Heart right ventricle (tissue), 16 donors: ENCODE results near the gene HEATR3. TPM values are rescaled to one million over a fixed set of nuclear protein-coding genes. Genes with fewer than 3 reads are reported as not detected.

Experiments used
- ATAC-seq, 8 donors: fragments of 200-7000 bp; cut with Tn5 transposase; one replicate each; pipeline ENCODE4 v1.9.1; 2020; ENCODE audit warnings: mild to moderate bottlenecking in 8 of 8, moderate library complexity in 8 of 8, moderate number of reproducible peaks in 1 of 8
- DNase-seq, 2 donors: peaks; one replicate each; pipeline ENCODE4 v3.0.0-alpha.2; 2020
- H3K27ac ChIP-seq, 10 donors: fragments of 200-600 bp; sonication (generic) in 2 of 10; one replicate each; pipeline versions ENCODE4 v1.5.0 to v1.8.0; 2020 to 2022; ENCODE audit warnings: mild to moderate bottlenecking in 3 of 10
- H3K27me3 ChIP-seq, 7 donors: fragments of 200-600 bp; one replicate each; pipeline ENCODE4 v1.8.0; 2021 to 2022; ENCODE audit warnings: mild to moderate bottlenecking in 2 of 7
- H3K36me3 ChIP-seq, 9 donors: fragments of 200-600 bp; sonication (generic) in 1 of 9; one replicate each; pipeline versions ENCODE4 v1.5.0 to v1.8.0; 2020 to 2022; ENCODE audit warnings: mild to moderate bottlenecking in 2 of 9
- H3K4me1 ChIP-seq, 9 donors: fragments of 200-600 bp; sonication (generic) in 1 of 9; one replicate each; pipeline versions ENCODE4 v1.5.0 to v1.8.0; 2020 to 2022; ENCODE audit warnings: mild to moderate bottlenecking in 4 of 9
- H3K4me3 ChIP-seq, 10 donors: fragments of 200-600 bp; sonication (generic) in 2 of 10; one replicate each; pipeline versions ENCODE4 v1.5.0 to v1.8.0; 2020 to 2022; ENCODE audit warnings: mild to moderate bottlenecking in 7 of 10, moderate library complexity in 2 of 10
- H3K9me3 ChIP-seq, 11 donors: fragments of 200-600 bp in 10 of 11; sonication (generic) in 2 of 11; one replicate each; pipeline versions ENCODE4 v1.5.0 to v1.8.0; 2013 to 2022; ENCODE audit warnings: mild to moderate bottlenecking in 2 of 11, control low read depth in 1 of 11, moderate library complexity in 1 of 11
- WGBS, 2 donors: extraction: QIAGEN DNeasy Blood & Tissue Kit; methylation state at CpG; one replicate each; pipeline ENCODE4 v1.1.7; 2013; ENCODE audit warnings: inconsistent platforms in 1 of 2; 5-methylcytosine and 5-hydroxymethylcytosine counted together
- intact Hi-C, 10 donors: fragments of 100-400 bp; cut with DNase I; formaldehyde crosslinking; loops; one replicate each; pipeline versions ENCODE4 v1.11.1 to v1.14.2; 2022
- polyA plus RNA-seq, 2 donors: library from polyadenylated mRNA; stranded (reverse); fragments of 200-250 nt; gene quantifications; one replicate each; pipeline ENCODE4 v1.2.3, GENCODE V29; 2013
- total RNA-seq, 10 donors: library from RNA; stranded (reverse); fragmentation: NEBNext Ultra II Directional in 3 of 10; extraction: Animal tissue kit (Norgen Biotek cat#: 25700) in 3 of 10; gene quantifications; one replicate each; pipeline versions ENCODE4 v1.2.1 to v1.2.4, GENCODE V29; 2021 to 2023
- TF ChIP-seq, protein P1 (sequence below), 9 donors: fragments of 200-600 bp; sonication (generic) in 2 of 9; IDR thresholded peaks; one replicate each; pipeline versions ENCODE4 v1.5.0 to v1.8.0; 2021 to 2022; ENCODE audit warnings: antibody characterized with exemption in 9 of 9, mild to moderate bottlenecking in 5 of 9, moderate library complexity in 1 of 9
- donor health status: Arrhythmogenic right ventricular cardiomyopathy.
- donor health status: ischemic (EF 13 %, LVEDD 7.1; RV severe dilation, severe dysfunction).
- donor health status: healthy with polysubstance abuse.
- donor health status: DM: no; HTN: yes; CAD: no.
- donor health status: DM: no; HTN: no; CAD: no.
- donor health status: ischemic (EF 25% LVEDD 6.9; RV normal size, moderate dysfunction).
- donor health status: ischemic (EF 25% LVEDD 5.7; RV mildly dilated, moderate dysfunction).
- donor health status: healthy.
- donor health status: DM: yes; HTN: yes; CAD: no.
- donor health status: Ischemic cardiomyopathy.
- donor health status: ischemic (EF 35%, LVEDD 5.7; RV mildly dilated, moderate dysfunction).
- donor health status: nonischemic (EF 11% LVEDD 7.7; RV severe dilation, severe dysfunction).
- donor health status: DM: yes; HTN: yes; CAD: no.
- donor health status: PGD.
- donor health status: ischemic (EF 29% LVEDD 5.4; RV normal size, mild dysfunction).
- donor health status: nonischemic (EF 23%, LVEDD 6.1; RV moderate dilation, normal function).

Gene HEATR3
- total and polyA plus RNA-seq, 12 donors, result 3.8 to 15.8 (median 10.3) TPM

- no peaks in the 10 kb centered on the region for H3K36me3 ChIP-seq
- peak; percentile 89 to 90 for DNase-seq
- TF ChIP-seq, protein P1, sequence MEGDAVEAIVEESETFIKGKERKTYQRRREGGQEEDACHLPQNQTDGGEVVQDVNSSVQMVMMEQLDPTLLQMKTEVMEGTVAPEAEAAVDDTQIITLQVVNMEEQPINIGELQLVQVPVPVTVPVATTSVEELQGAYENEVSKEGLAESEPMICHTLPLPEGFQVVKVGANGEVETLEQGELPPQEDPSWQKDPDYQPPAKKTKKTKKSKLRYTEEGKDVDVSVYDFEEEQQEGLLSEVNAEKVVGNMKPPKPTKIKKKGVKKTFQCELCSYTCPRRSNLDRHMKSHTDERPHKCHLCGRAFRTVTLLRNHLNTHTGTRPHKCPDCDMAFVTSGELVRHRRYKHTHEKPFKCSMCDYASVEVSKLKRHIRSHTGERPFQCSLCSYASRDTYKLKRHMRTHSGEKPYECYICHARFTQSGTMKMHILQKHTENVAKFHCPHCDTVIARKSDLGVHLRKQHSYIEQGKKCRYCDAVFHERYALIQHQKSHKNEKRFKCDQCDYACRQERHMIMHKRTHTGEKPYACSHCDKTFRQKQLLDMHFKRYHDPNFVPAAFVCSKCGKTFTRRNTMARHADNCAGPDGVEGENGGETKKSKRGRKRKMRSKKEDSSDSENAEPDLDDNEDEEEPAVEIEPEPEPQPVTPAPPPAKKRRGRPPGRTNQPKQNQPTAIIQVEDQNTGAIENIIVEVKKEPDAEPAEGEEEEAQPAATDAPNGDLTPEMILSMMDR (IDR thresholded peaks at IDR 0.05), result no peak
- H3K27me3 ChIP-seq, result no peaks in the 10 kb centered on the region
- peaks cover 0 to 42% (median 29%) of the 10 kb centered on the region in 9 donors for H3K4me1 ChIP-seq
- H3K9me3 ChIP-seq, result no peaks in the 10 kb centered on the region
- peak within 1 kb of the TSS; percentile 92 to 98 (median 96) for H3K27ac ChIP-seq
- H3K4me3 ChIP-seq, result peak within 1 kb of the TSS; percentile 58 to 98 (median 82)
- intact Hi-C loops, result loop anchor here in 8 of 10 donors (2.0 to 10.0 kb wide), 7 partner anchors 50 to 126 kb away; partner anchors contain the start of genes HEATR3 (in 5 of the 8) and CNEP1R1 (in 1 of the 8)
- peak; percentile 93 to 97 (median 95) for ATAC-seq
- 0 to 1% methylated on average over 43 to 107 of the region's 114 CpGs for WGBS, 2 donors
These were observed 87.2 kb downstream of the HEATR3 start, which contains the start of gene TENT4B for GRCh38 chr16:50152807-50153595. TSS of gene TENT4B (plus strand) at chr16:50153306. CDS start at chr16:50153622, 316 bp downstream.

GRCh38 chr16:50153596-50154419 lies 88.0 kb downstream of the HEATR3 start:
- TF ChIP-seq, protein P1 (IDR thresholded peaks at IDR 0.05), result no peak
- Histone ChIP-seq H3K36me3 (no peaks in the 10 kb centered on the region), H3K4me3 (peak overlapping the region; percentile 58 to 98 (median 82)), H3K9me3 (no peaks in the 10 kb centered on the region), H3K27ac (peak overlapping the region; percentile 71 to 98 (median 88)), H3K27me3 (no peaks in the 10 kb centered on the region), H3K4me1 (peaks cover 3 to 50% (median 36%) of the 10 kb centered on the region in 9 donors)
- WGBS, 2 donors, result 0 to 1% methylated on average over 63 to 89 of the region's 89 CpGs
- intact Hi-C loops, result loop anchor here in 8 of 10 donors (2.0 to 10.0 kb wide), 7 partner anchors 49 to 127 kb away; partner anchors contain the start of genes HEATR3 (in 5 of the 8) and CNEP1R1 (in 1 of the 8)
- peak; percentile 24 to 49 for DNase-seq
- peak in 2 of 8 donors; percentile 5 to 21 for ATAC-seq

- DNase-seq (peak in 1 of 2 donors; percentile 29), ATAC-seq (peak in 4 of 8 donors; percentile 8 to 33 (median 17))
- Histone ChIP-seq H3K27ac (peak overlapping the region in 9 of 10 donors; percentile 71 to 98 (median 83)), H3K4me3 (peak overlapping the region; percentile 58 to 98 (median 82)), H3K36me3 (no peaks in the 10 kb centered on the region), H3K27me3 (no peaks in the 10 kb centered on the region), H3K9me3 (no peaks in the 10 kb centered on the region), H3K4me1 (peaks cover 3 to 54% (median 36%) of the 10 kb centered on the region in 9 donors)
- TF ChIP-seq, protein P1 (IDR thresholded peaks at IDR 0.05), result no peak
- WGBS, 2 donors, result 8 to 14% methylated on average over 10 of the region's 10 CpGs
- intact Hi-C loops, result loop anchor here in 7 of 10 donors (2.0 to 10.0 kb wide), 6 partner anchors 50 to 127 kb away; partner anchors contain the start of genes HEATR3 (in 5 of the 7) and CNEP1R1 (in 1 of the 7)
These were observed 88.7 kb downstream of the HEATR3 start for GRCh38 chr16:50154420-50154950.
